ENCODE results near the gene LRRC27.

LRRC27 gene

GRCh38 chr10:132355297-132355696 lies 23.3 kb downstream of the LRRC27 start:
- Histone ChIP-seq H3K79me2 (ENCODE audit: insufficient read depth, low read length) (no peaks in the 10 kb centered on the region), H3K4me3 (ENCODE audit: insufficient read depth, low read length, poor library complexity, severe bottlenecking) (no peak overlapping the region), H3K27ac (ENCODE audit: low read depth, low read length) (no peak overlapping the region), H3K4me2 (ENCODE audit: low read depth, low read length, poor library complexity, severe bottlenecking) (no peak overlapping the region), H3K27me3 (ENCODE audit: low read length) (no peaks in the 10 kb centered on the region), H3K9me2 (replicated peaks; ENCODE audit: insufficient read depth, low read length) (no peaks in the 10 kb centered on the region), H3F3A (ENCODE audit: insufficient read depth) (no peaks in the 10 kb centered on the region), H2AFZ (ENCODE audit: low read depth, low read length, severe bottlenecking) (no peak overlapping the region), H3K9me3 (ENCODE audit: insufficient read depth, low read length) (no peaks in the 10 kb centered on the region), H4K20me1 (ENCODE audit: low read depth, low read length) (no peaks in the 10 kb centered on the region), H3K36me3 (ENCODE audit: low read length) (no peaks in the 10 kb centered on the region), H3K9ac (ENCODE audit: low read length) (no peak overlapping the region)
- TF ChIP-seq EZH2phosphoT487 (conservative IDR thresholded peaks at IDR 0.05; ENCODE audit: low read length) (no peak), CTCF (IDR thresholded peaks at IDR 0.05; ENCODE audit: insufficient read depth, low read length, poor library complexity, severe bottlenecking) (no peak)

GRCh38 chr10:132355754-132356153 lies 23.8 kb downstream of the LRRC27 start:
- Histone ChIP-seq H4K20me1 (ENCODE audit: low read depth, low read length) (no peaks in the 10 kb centered on the region), H3K4me2 (ENCODE audit: low read depth, low read length, poor library complexity, severe bottlenecking) (no peak overlapping the region), H3K4me3 (ENCODE audit: insufficient read depth, low read length, poor library complexity, severe bottlenecking) (no peak overlapping the region), H3F3A (ENCODE audit: insufficient read depth) (no peaks in the 10 kb centered on the region), H3K27me3 (ENCODE audit: low read length) (no peaks in the 10 kb centered on the region), H3K79me2 (ENCODE audit: insufficient read depth, low read length) (no peaks in the 10 kb centered on the region), H2AFZ (ENCODE audit: low read depth, low read length, severe bottlenecking) (no peak overlapping the region), H3K36me3 (ENCODE audit: low read length) (no peaks in the 10 kb centered on the region), H3K9me2 (replicated peaks; ENCODE audit: insufficient read depth, low read length) (no peaks in the 10 kb centered on the region), H3K9ac (ENCODE audit: low read length) (no peak overlapping the region), H3K27ac (ENCODE audit: low read depth, low read length) (no peak overlapping the region), H3K9me3 (ENCODE audit: insufficient read depth, low read length) (no peaks in the 10 kb centered on the region)
- TF ChIP-seq CTCF (IDR thresholded peaks at IDR 0.05; ENCODE audit: insufficient read depth, low read length, poor library complexity, severe bottlenecking) = no peak
- no peak for TF ChIP-seq EZH2phosphoT487 (conservative IDR thresholded peaks at IDR 0.05; ENCODE audit: low read length)

- Histone ChIP-seq H3K9me3 (ENCODE audit: insufficient read depth, low read length) (no peaks in the 10 kb centered on the region), H3K79me2 (ENCODE audit: insufficient read depth, low read length) (no peaks in the 10 kb centered on the region), H3K36me3 (ENCODE audit: low read length) (no peaks in the 10 kb centered on the region), H3K9me2 (replicated peaks; ENCODE audit: insufficient read depth, low read length) (no peaks in the 10 kb centered on the region), H2AFZ (ENCODE audit: low read depth, low read length, severe bottlenecking) (no peak overlapping the region), H3K4me2 (ENCODE audit: low read depth, low read length, poor library complexity, severe bottlenecking) (no peak overlapping the region), H3K27ac (ENCODE audit: low read depth, low read length) (no peak overlapping the region), H4K20me1 (ENCODE audit: low read depth, low read length) (no peaks in the 10 kb centered on the region), H3K27me3 (ENCODE audit: low read length) (no peaks in the 10 kb centered on the region), H3K4me3 (ENCODE audit: insufficient read depth, low read length, poor library complexity, severe bottlenecking) (no peak overlapping the region), H3F3A (ENCODE audit: insufficient read depth) (no peaks in the 10 kb centered on the region), H3K9ac (ENCODE audit: low read length) (no peak overlapping the region)
- TF ChIP-seq EZH2phosphoT487 (conservative IDR thresholded peaks at IDR 0.05; ENCODE audit: low read length) (no peak), CTCF (IDR thresholded peaks at IDR 0.05; ENCODE audit: insufficient read depth, low read length, poor library complexity, severe bottlenecking) (no peak)
Measured at GRCh38 chr10:132356621-132357195, 24.7 kb downstream of the LRRC27 start.

Measured in SU-DHL-6 (cell line).